CD14-positive monocyte (primary cell): Measurements from ENCODE around the gene AMPD3. TPM values are rescaled to one million over a fixed set of nuclear protein-coding genes. Genes with fewer than 3 reads are reported as not detected.

Source experiments
- DNase-seq, 3 donors: peaks; one replicate each; pipeline ENCODE4 v3.0.0-alpha.2; 2011 to 2022
- H2AFZ ChIP-seq: 2 replicates; pipeline ENCODE4 v1.6.0; 2012; ENCODE audit warnings: mild to moderate bottlenecking, low read depth, low read length, inconsistent platforms; ENCODE audit not compliant: insufficient read depth, poor library complexity, severe bottlenecking
- H3K27ac ChIP-seq, 2 donors: 1 replicate in 1 of 2; 2 replicates in 1 of 2; pipeline ENCODE4 v1.5.1; 2012 to 2013; ENCODE audit warnings: low read length in 2 of 2, control low read depth in 1 of 2, inconsistent platforms in 1 of 2, low read depth in 1 of 2, mild to moderate bottlenecking in 1 of 2
- H3K27me3 ChIP-seq, 2 donors: one replicate each; pipeline versions ENCODE4 v1.6.0 to v1.6.1; 2011 to 2013; ENCODE audit warnings: low read length in 2 of 2; ENCODE audit not compliant: control insufficient read depth in 2 of 2, insufficient read depth in 2 of 2
- H3K36me3 ChIP-seq, 2 donors: replicated peaks in 1 of 2; 1 replicate in 1 of 2; 2 replicates in 1 of 2; pipeline versions ENCODE4 v1.5.1 to v1.6.1; 2012 to 2013; ENCODE audit warnings: low read length in 2 of 2, control low read depth in 1 of 2, inconsistent platforms in 1 of 2, mild to moderate bottlenecking in 1 of 2; ENCODE audit not compliant: insufficient read depth in 2 of 2, control insufficient read depth in 1 of 2
- H3K4me1 ChIP-seq, 2 donors: 1 replicate in 1 of 2; 2 replicates in 1 of 2; pipeline versions ENCODE4 v1.5.1 to v1.6.1; 2012 to 2013; ENCODE audit warnings: low read length in 2 of 2, control low read depth in 1 of 2, inconsistent platforms in 1 of 2, mild to moderate bottlenecking in 1 of 2, moderate library complexity in 1 of 2; ENCODE audit not compliant: insufficient read depth in 2 of 2, control insufficient read depth in 1 of 2
- H3K4me2 ChIP-seq: replicated peaks from 2 replicates; pipeline ENCODE3; 2012; ENCODE audit warnings: low read length, moderate library complexity, mild to moderate bottlenecking; ENCODE audit not compliant: poor library complexity, severe bottlenecking; ENCODE audit errors: extremely low read depth
- H3K4me3 ChIP-seq, 3 experiments: fragments of 200-600 bp in 1 of 3; sonication (generic) in 1 of 3; replicated peaks in 1 of 3; 1 replicate in 2 of 3; 2 replicates in 1 of 3; pipeline ENCODE4 v1.5.1; 2011 to 2013; ENCODE audit warnings: low read length in 3 of 3, mild to moderate bottlenecking in 3 of 3, control low read depth in 2 of 3, low read depth in 2 of 3, inconsistent platforms in 1 of 3, moderate library complexity in 1 of 3
- H3K79me2 ChIP-seq: 2 replicates; pipeline ENCODE4 v1.6.0; 2012; ENCODE audit warnings: mild to moderate bottlenecking, control low read depth, inconsistent platforms, low read length, moderate library complexity; ENCODE audit not compliant: insufficient read depth
- H3K9ac ChIP-seq: 2 replicates; pipeline ENCODE4 v1.6.0; 2017; ENCODE audit warnings: low read length, mild to moderate bottlenecking; ENCODE audit not compliant: insufficient read depth, poor library complexity, severe bottlenecking
- H3K9me3 ChIP-seq, 2 donors: replicated peaks in 1 of 2; 1 replicate in 1 of 2; 2 replicates in 1 of 2; pipeline versions ENCODE4 v1.5.1 to v1.6.1; 2012 to 2013; ENCODE audit warnings: low read length in 2 of 2, control low read depth in 1 of 2; ENCODE audit not compliant: control insufficient read depth in 1 of 2, insufficient read depth in 1 of 2
- H4K20me1 ChIP-seq: 2 replicates; pipeline ENCODE4 v1.6.0; 2012; ENCODE audit warnings: mild to moderate bottlenecking, low read length, control low read depth, moderate library complexity; ENCODE audit not compliant: insufficient read depth
- H3K27ac Mint-ChIP-seq, 7 donors: one replicate each; pipeline ENCODE4 v1.8.0; 2020; ENCODE audit warnings: mild to moderate bottlenecking in 7 of 7, mixed read lengths in 7 of 7, moderate library complexity in 6 of 7, inconsistent platforms in 2 of 7
- H3K27me3 Mint-ChIP-seq, 3 donors: one replicate each; pipeline ENCODE4 v1.8.0; 2021 to 2022; ENCODE audit warnings: low read depth in 3 of 3, mild to moderate bottlenecking in 3 of 3, mixed read lengths in 3 of 3, moderate library complexity in 3 of 3, inconsistent platforms in 1 of 3
- H3K36me3 Mint-ChIP-seq, 2 donors: one replicate each; pipeline ENCODE4 v1.8.0; 2020; ENCODE audit warnings: mixed read lengths in 2 of 2, inconsistent platforms in 1 of 2, mild to moderate bottlenecking in 1 of 2
- H3K4me1 Mint-ChIP-seq: one replicate; pipeline ENCODE4 v1.8.0; 2020; ENCODE audit warnings: mild to moderate bottlenecking, mixed read lengths
- H3K4me3 Mint-ChIP-seq, 2 donors: one replicate each; pipeline ENCODE4 v1.8.0; 2020; ENCODE audit warnings: mild to moderate bottlenecking in 2 of 2, mixed read lengths in 2 of 2, moderate library complexity in 1 of 2
- H3K9me3 Mint-ChIP-seq, 7 donors: one replicate each; pipeline ENCODE4 v1.8.0; 2020 to 2022; ENCODE audit warnings: mixed read lengths in 7 of 7, mild to moderate bottlenecking in 6 of 7, moderate library complexity in 6 of 7, inconsistent platforms in 2 of 7
- CTCF ChIP-seq: fragments of 200-600 bp; IDR thresholded peaks from one replicate; pipeline ENCODE4 v1.8.0; 2022; ENCODE audit warnings: antibody characterized with exemption, mild to moderate bottlenecking
- WGBS: methylation state at CpG from one replicate; pipeline ENCODE4 v1.1.5; 2013; ENCODE audit warnings: missing lambda C conversion rate; ENCODE audit not compliant: insufficient coverage; 5-methylcytosine and 5-hydroxymethylcytosine counted together
- intact Hi-C, 2 donors: fragments of 100-400 bp; cut with micrococcal nuclease; formaldehyde crosslinking; loops; one replicate each; pipeline versions ENCODE4 v1.15.0 to v1.15.1; 2023
- polyA plus RNA-seq, 3 donors: library from polyadenylated mRNA; depleted of rRNA in 1 of 3; unstranded in 2 of 3; stranded (reverse) in 1 of 3; fragments of 300-500 nt in 2 of 3; fragments of >200 nt in 1 of 3; fragmentation: Illumina TruSeq in 2 of 3; gene quantifications; 1 replicate in 2 of 3; 2 replicates in 1 of 3; pipeline ENCODE4 v1.2.3, GENCODE V29; 2012 to 2021

The AMPD3 gene
- polyA plus RNA-seq, 3 donors, result 10.5 to 24.3 (median 14.3) TPM

GRCh38 chr11:10409207-10409661 is 45.8 kb upstream of the AMPD3 start:
- 24% methylated on average over 3 of the region's 3 CpGs for WGBS
- Histone ChIP-seq H3K9me3 (no peaks in the 10 kb centered on the region), H3K4me2 (no peak overlapping the region), H4K20me1 (no peaks in the 10 kb centered on the region), H3K27me3 (no peaks in the 10 kb centered on the region), H3K4me1 (peaks cover 37 to 43% of the 10 kb centered on the region in 2 donors), H3K79me2 (no peaks in the 10 kb centered on the region), H3K36me3 (no peaks in the 10 kb centered on the region), H3K4me3 (no peak overlapping the region), H2AFZ (peak overlapping the region; percentile 62), H3K9ac (no peak overlapping the region), H3K27ac (no peak overlapping the region)
- Mint-ChIP-seq H3K27me3 (peaks cover 0 to 3% (median 0%) of the 10 kb centered on the region in 3 donors), H3K27ac (peak overlapping the region in 1 of 7 donors; percentile 32), H3K4me1 (peaks cover 45% of the 10 kb centered on the region), H3K4me3 (no peak overlapping the region), H3K36me3 (no peaks in the 10 kb centered on the region), H3K9me3 (peaks cover 0 to 3% (median 0%) of the 10 kb centered on the region in 7 donors)
- no peak for DNase-seq
- intact Hi-C loops, result loop anchor here (5.0 to 10.0 kb wide), 2 partner anchors 266 to 328 kb away; no protein-coding TSS in a partner anchor
- TF ChIP-seq CTCF, result no peak

GRCh38 chr11:10410106-10410843 is 44.8 kb upstream of the AMPD3 start:
- peaks cover 55% of the 10 kb centered on the region for H3K4me1 Mint-ChIP-seq
- H3K4me3 Mint-ChIP-seq, result no peak overlapping the region
- Histone ChIP-seq H3K27me3 (no peaks in the 10 kb centered on the region), H4K20me1 (no peaks in the 10 kb centered on the region), H3K4me2 (no peak overlapping the region), H3K4me1 (peaks cover 46 to 54% of the 10 kb centered on the region in 2 donors), H3K9me3 (no peaks in the 10 kb centered on the region), H3K27ac (no peak overlapping the region), H3K9ac (no peak overlapping the region), H3K36me3 (no peaks in the 10 kb centered on the region), H3K79me2 (no peaks in the 10 kb centered on the region), H3K4me3 (no peak overlapping the region), H2AFZ (no peak overlapping the region)
- TF ChIP-seq CTCF, result no peak
- H3K27me3 Mint-ChIP-seq, result peaks cover 0 to 3% (median 2%) of the 10 kb centered on the region in 3 donors
- intact Hi-C loops, result loop anchor here in 1 of 2 donors (5.0 kb wide), 2 partner anchors 47 to 322 kb away; partner anchors contain the start of gene AMPD3
- peaks cover 0 to 3% (median 2%) of the 10 kb centered on the region in 7 donors for H3K9me3 Mint-ChIP-seq
- no peaks in the 10 kb centered on the region for H3K36me3 Mint-ChIP-seq
- DNase-seq, result no peak
- 93% methylated on average over 3 of the region's 8 CpGs for WGBS
- H3K27ac Mint-ChIP-seq, result no peak overlapping the region
